ENCODE measurements around the gene PTTG1IP.

DNA sequence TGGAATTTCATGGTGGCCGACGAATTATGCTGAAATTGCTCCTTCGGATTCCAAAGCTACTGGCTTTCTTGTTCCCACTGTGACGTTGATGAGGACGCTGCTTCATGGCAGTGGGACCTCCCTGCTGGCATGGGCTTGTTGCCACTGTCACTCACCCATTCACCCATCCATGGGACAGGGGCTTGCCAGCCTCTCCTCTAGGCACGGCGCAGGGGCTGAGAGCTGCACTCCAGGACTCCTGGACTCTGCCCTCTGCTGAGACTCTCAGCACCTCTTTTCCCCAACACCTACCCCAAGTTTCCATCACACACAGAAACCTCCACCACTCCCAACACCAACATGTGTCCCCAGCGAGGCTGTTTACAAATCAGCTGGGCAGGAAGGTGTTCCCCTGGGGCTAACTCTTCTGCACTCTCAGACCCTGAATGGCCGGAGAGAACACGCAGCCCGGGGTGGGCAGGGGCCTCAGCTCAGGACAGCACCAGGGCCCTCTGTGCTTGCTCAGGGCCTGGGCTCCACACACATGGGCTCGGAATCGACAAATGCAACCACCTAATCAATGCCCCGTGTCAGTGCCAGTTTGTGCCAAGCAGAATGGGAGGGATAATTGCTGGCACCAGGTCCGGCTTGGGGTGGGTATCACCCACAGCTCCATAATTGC lies 44.1 kb upstream of the PTTG1IP start:
- TF ChIP-seq, protein P1, sequence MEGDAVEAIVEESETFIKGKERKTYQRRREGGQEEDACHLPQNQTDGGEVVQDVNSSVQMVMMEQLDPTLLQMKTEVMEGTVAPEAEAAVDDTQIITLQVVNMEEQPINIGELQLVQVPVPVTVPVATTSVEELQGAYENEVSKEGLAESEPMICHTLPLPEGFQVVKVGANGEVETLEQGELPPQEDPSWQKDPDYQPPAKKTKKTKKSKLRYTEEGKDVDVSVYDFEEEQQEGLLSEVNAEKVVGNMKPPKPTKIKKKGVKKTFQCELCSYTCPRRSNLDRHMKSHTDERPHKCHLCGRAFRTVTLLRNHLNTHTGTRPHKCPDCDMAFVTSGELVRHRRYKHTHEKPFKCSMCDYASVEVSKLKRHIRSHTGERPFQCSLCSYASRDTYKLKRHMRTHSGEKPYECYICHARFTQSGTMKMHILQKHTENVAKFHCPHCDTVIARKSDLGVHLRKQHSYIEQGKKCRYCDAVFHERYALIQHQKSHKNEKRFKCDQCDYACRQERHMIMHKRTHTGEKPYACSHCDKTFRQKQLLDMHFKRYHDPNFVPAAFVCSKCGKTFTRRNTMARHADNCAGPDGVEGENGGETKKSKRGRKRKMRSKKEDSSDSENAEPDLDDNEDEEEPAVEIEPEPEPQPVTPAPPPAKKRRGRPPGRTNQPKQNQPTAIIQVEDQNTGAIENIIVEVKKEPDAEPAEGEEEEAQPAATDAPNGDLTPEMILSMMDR (IDR thresholded peaks at IDR 0.05; ENCODE audit: insufficient read depth, low read depth, low read length): no peak
- TF ChIP-seq EZH2 (IDR thresholded peaks at IDR 0.05; ENCODE audit: insufficient read depth, low read length): no peak

All from astrocyte (in vitro differentiated cells and primary cell).